Activated CD4-positive, alpha-beta T cell treated with anti-CD3 and anti-CD28 coated beads, Interleukin-2, amount 10 ng/mL, durations not matched to agents 7 days and 5 days (primary cell): ENCODE data around the gene MRPL57. TPM values are rescaled to one million over a fixed set of nuclear protein-coding genes. Genes with fewer than 3 reads are reported as not detected.
A peak's percentile ranks its signal among the peaks of the same experiment; 100 is the strongest.
"Not testable (repeated sequence)": the region's sequence is repeated elsewhere in the genome, so short reads cannot be mapped to it uniquely, and the experiment has no call there.

ENCODE experiments used
- CTCF ChIA-PET: fragments of 350-600 bp; sonication (Branson Sonifier 250); formaldehyde crosslinking; loops from one replicate; lab custom pipeline; 2021; ENCODE audit warnings: antibody characterized with exemption; lab: Charles Lee
- POLR2A ChIA-PET: fragments of 350-600 bp; sonication (Branson Sonifier 250); formaldehyde crosslinking; loops from one replicate; lab custom pipeline; 2021; ENCODE audit warnings: antibody characterized with exemption; lab: Charles Lee
- DNase-seq: peaks from one replicate; pipeline ENCODE4 v3.0.0-alpha.2; 2020
- H3K27ac Mint-ChIP-seq: one replicate; pipeline ENCODE4 v1.8.0; 2021; ENCODE audit warnings: mild to moderate bottlenecking, moderate library complexity, mixed read lengths
- H3K27me3 Mint-ChIP-seq: one replicate; pipeline ENCODE4 v1.8.0; 2021; ENCODE audit warnings: mixed read lengths
- H3K36me3 Mint-ChIP-seq: one replicate; pipeline ENCODE4 v1.8.0; 2021; ENCODE audit warnings: low read depth, mixed read lengths
- H3K4me1 Mint-ChIP-seq: one replicate; pipeline ENCODE4 v1.8.0; 2021; ENCODE audit warnings: mixed read lengths
- H3K4me3 Mint-ChIP-seq: one replicate; pipeline ENCODE4 v1.8.0; 2021; ENCODE audit warnings: mild to moderate bottlenecking, moderate library complexity, mixed read lengths
- H3K9me3 Mint-ChIP-seq: one replicate; pipeline ENCODE4 v1.8.0; 2021; ENCODE audit warnings: mixed read lengths
- total RNA-seq, 2 experiments: library from RNA; stranded (reverse); gene quantifications; one replicate each; pipeline ENCODE4 v1.2.3, GENCODE V29; 2021

The MRPL57 gene
- total RNA-seq, 2 experiments from 2014 or later, result 18.7 to 18.8 TPM

GRCh38 chr13:21150013-21150412 lies 26.4 kb upstream of the MRPL57 start:
- ChIA-PET POLR2A (no interaction called here), CTCF (interaction anchor here (1.2 to 1.6 kb wide), 2 partner anchors 8 to 27 kb away, joined by 3 to 6 read pairs; partner anchors contain the start of genes MRPL57 and SKA3)
- H3K4me3 Mint-ChIP-seq, result no peak overlapping the region

GRCh38 chr13:21152251-21152899 lies 24.1 kb upstream of the MRPL57 start:
- POLR2A ChIA-PET, result no interaction called here
- no peak overlapping the region for H3K27ac Mint-ChIP-seq
- no peaks in the 10 kb centered on the region for H3K9me3 Mint-ChIP-seq
- DNase-seq, result no peak
- H3K4me1 Mint-ChIP-seq, result peaks cover 3% of the 10 kb centered on the region
- H3K36me3 Mint-ChIP-seq, result peaks cover 26% of the 10 kb centered on the region
- H3K27me3 Mint-ChIP-seq, result no peaks in the 10 kb centered on the region
- no peak overlapping the region for H3K4me3 Mint-ChIP-seq
- CTCF ChIA-PET, result no interaction called here

More at GRCh38 chr13:21150013-21150412, 26.4 kb upstream of the MRPL57 start:
- Mint-ChIP-seq H3K4me1 (peaks cover 5% of the 10 kb centered on the region), H3K27me3 (no peaks in the 10 kb centered on the region), H3K36me3 (peaks cover 30% of the 10 kb centered on the region), H3K27ac (no peak overlapping the region), H3K9me3 (no peaks in the 10 kb centered on the region)
- no peak for DNase-seq

- H3K4me3 Mint-ChIP-seq, result no peak overlapping the region
- H3K27me3 Mint-ChIP-seq, result no peaks in the 10 kb centered on the region
- no peaks in the 10 kb centered on the region for H3K4me1 Mint-ChIP-seq
- no peak for DNase-seq
- no peaks in the 10 kb centered on the region for H3K9me3 Mint-ChIP-seq
- CTCF ChIA-PET, result interaction anchor here (1.1 to 3.0 kb wide), 2 partner anchors 12 to 231 kb away, joined by 3 to 17 read pairs; partner anchors contain the start of genes MRPL57 and SKA3
- POLR2A ChIA-PET, result no interaction called here
- H3K36me3 Mint-ChIP-seq, result peaks cover 31% of the 10 kb centered on the region
- H3K27ac Mint-ChIP-seq, result no peak overlapping the region
Measured at GRCh38 chr13:21164631-21165030, 11.8 kb upstream of the MRPL57 start.

- not testable (repeated sequence) for DNase-seq, H3K27me3 Mint-ChIP-seq, H3K4me3 Mint-ChIP-seq, H3K27ac Mint-ChIP-seq, H3K9me3 Mint-ChIP-seq, H3K4me1 Mint-ChIP-seq
- ChIA-PET POLR2A (interaction anchor here (0.6 kb wide), 1 partner anchor 263 kb away, joined by 7 read pairs; the partner anchor contains the start of gene XPO4), CTCF (interaction anchor here (0.9 to 3.0 kb wide), 3 partner anchors 11 to 121 kb away, joined by 3 to 17 read pairs (median 3); partner anchors contain the start of genes MRPL57 and SKA3)
- peaks cover 27% of the 10 kb centered on the region for H3K36me3 Mint-ChIP-seq
Measured at GRCh38 chr13:21165606-21166005, 10.9 kb upstream of the MRPL57 start.

- H3K9me3 Mint-ChIP-seq, result no peaks in the 10 kb centered on the region
- no peaks in the 10 kb centered on the region for H3K27me3 Mint-ChIP-seq
- no peak overlapping the region for H3K4me3 Mint-ChIP-seq
- H3K36me3 Mint-ChIP-seq, result peaks cover 32% of the 10 kb centered on the region
- peaks cover 14% of the 10 kb centered on the region for H3K4me1 Mint-ChIP-seq
- ChIA-PET POLR2A (no interaction called here), CTCF (interaction anchor here (2.3 kb wide), 1 partner anchor 16 kb away, joined by 11 read pairs; no protein-coding TSS in a partner anchor)
- no peak for DNase-seq
- no peak overlapping the region for H3K27ac Mint-ChIP-seq
Measured at GRCh38 chr13:21171420-21171819, 5.0 kb upstream of the MRPL57 start.

GRCh38 chr13:21173767-21174166 lies 2.7 kb upstream of the MRPL57 start:
- DNase-seq, H3K27ac Mint-ChIP-seq, H3K27me3 Mint-ChIP-seq, H3K4me3 Mint-ChIP-seq, POLR2A ChIA-PET, CTCF ChIA-PET, H3K9me3 Mint-ChIP-seq: not testable (repeated sequence)
- peaks cover 28% of the 10 kb centered on the region for H3K4me1 Mint-ChIP-seq
- H3K36me3 Mint-ChIP-seq, result peaks cover 29% of the 10 kb centered on the region

- POLR2A ChIA-PET, result interaction anchor here (0.6 to 1.5 kb wide), 4 partner anchors 43 to 604 kb away, joined by 3 to 5 read pairs (median 4); partner anchors contain the start of gene ZDHHC20
- Mint-ChIP-seq H3K27ac (peak overlapping the region; percentile 98), H3K4me3 (peak overlapping the region; percentile 99), H3K27me3 (no peaks in the 10 kb centered on the region), H3K36me3 (peaks cover 20% of the 10 kb centered on the region), H3K9me3 (no peaks in the 10 kb centered on the region), H3K4me1 (peaks cover 31% of the 10 kb centered on the region)
- DNase-seq, result no peak
- CTCF ChIA-PET, result interaction anchor here (0.6 to 3.1 kb wide), 8 partner anchors 10 to 301 kb away, joined by 3 to 17 read pairs (median 4); no protein-coding TSS in a partner anchor
Measured at GRCh38 chr13:21175656-21176214, 723 bp upstream of the MRPL57 start.

GRCh38 chr13:21176982-21177284 lies 475 bp downstream of the MRPL57 start:
- no peaks in the 10 kb centered on the region for H3K27me3 Mint-ChIP-seq
- ChIA-PET POLR2A (interaction anchor here (0.6 to 1.5 kb wide), 6 partner anchors 8 to 282 kb away, joined by 3 to 5 read pairs (median 3); partner anchors contain the start of genes LATS2 and ZDHHC20), CTCF (interaction anchor here (0.5 to 3.1 kb wide), 10 partner anchors 8 to 303 kb away, joined by 3 to 17 read pairs (median 4); no protein-coding TSS in a partner anchor)
- peaks cover 31% of the 10 kb centered on the region for H3K4me1 Mint-ChIP-seq
- H3K4me3 Mint-ChIP-seq, result peak overlapping the region; percentile 99
- peaks cover 14% of the 10 kb centered on the region for H3K36me3 Mint-ChIP-seq
- no peak for DNase-seq
- H3K27ac Mint-ChIP-seq, result peak overlapping the region; percentile 98
- H3K9me3 Mint-ChIP-seq, result no peaks in the 10 kb centered on the region

GRCh38 chr13:21181671-21182070 lies 5.2 kb downstream of the MRPL57 start:
- Mint-ChIP-seq H3K36me3 (peaks cover 7% of the 10 kb centered on the region), H3K4me1 (peaks cover 17% of the 10 kb centered on the region), H3K4me3 (no peak overlapping the region), H3K27me3 (no peaks in the 10 kb centered on the region), H3K27ac (no peak overlapping the region), H3K9me3 (no peaks in the 10 kb centered on the region)
- POLR2A ChIA-PET, result no interaction called here
- DNase-seq, result no peak
- CTCF ChIA-PET, result interaction anchor here (0.8 kb wide), 1 partner anchor 13 kb away, joined by 3 read pairs; no protein-coding TSS in a partner anchor

GRCh38 chr13:21186410-21186809 lies 10.0 kb downstream of the MRPL57 start:
- H3K27ac Mint-ChIP-seq, H3K9me3 Mint-ChIP-seq, CTCF ChIA-PET, H3K4me3 Mint-ChIP-seq, H3K36me3 Mint-ChIP-seq, POLR2A ChIA-PET, DNase-seq, H3K27me3 Mint-ChIP-seq, H3K4me1 Mint-ChIP-seq: not testable (repeated sequence)

GRCh38 chr13:21194756-21195155 lies 18.3 kb downstream of the MRPL57 start:
- POLR2A ChIA-PET, result interaction anchor here (0.6 kb wide), 1 partner anchor 21 kb away, joined by 3 read pairs; no protein-coding TSS in a partner anchor
- H3K27me3 Mint-ChIP-seq, H3K9me3 Mint-ChIP-seq, H3K36me3 Mint-ChIP-seq, H3K4me1 Mint-ChIP-seq, DNase-seq, CTCF ChIA-PET, H3K4me3 Mint-ChIP-seq, H3K27ac Mint-ChIP-seq: not testable (repeated sequence)

- H3K4me3 Mint-ChIP-seq, H3K36me3 Mint-ChIP-seq, H3K9me3 Mint-ChIP-seq, CTCF ChIA-PET, POLR2A ChIA-PET, H3K4me1 Mint-ChIP-seq, DNase-seq, H3K27ac Mint-ChIP-seq, H3K27me3 Mint-ChIP-seq: not testable (repeated sequence)
Measured at GRCh38 chr13:21197606-21198225, 21.3 kb downstream of the MRPL57 start.

- H3K4me1 Mint-ChIP-seq, H3K36me3 Mint-ChIP-seq, H3K27ac Mint-ChIP-seq, H3K4me3 Mint-ChIP-seq, CTCF ChIA-PET, H3K27me3 Mint-ChIP-seq, POLR2A ChIA-PET, DNase-seq, H3K9me3 Mint-ChIP-seq: not testable (repeated sequence)
Measured at GRCh38 chr13:21198391-21198790, 21.9 kb downstream of the MRPL57 start.
